Measurements from ENCODE around the gene EHD4. TPM values are rescaled to one million over a fixed set of nuclear protein-coding genes. Genes with fewer than 3 reads are reported as not detected.
A peak's percentile ranks its signal among the peaks of the same experiment; 100 is the strongest.

The EHD4 gene
- total RNA-seq, 1 donor from 2014 or later, result 23.8 TPM

DNA sequence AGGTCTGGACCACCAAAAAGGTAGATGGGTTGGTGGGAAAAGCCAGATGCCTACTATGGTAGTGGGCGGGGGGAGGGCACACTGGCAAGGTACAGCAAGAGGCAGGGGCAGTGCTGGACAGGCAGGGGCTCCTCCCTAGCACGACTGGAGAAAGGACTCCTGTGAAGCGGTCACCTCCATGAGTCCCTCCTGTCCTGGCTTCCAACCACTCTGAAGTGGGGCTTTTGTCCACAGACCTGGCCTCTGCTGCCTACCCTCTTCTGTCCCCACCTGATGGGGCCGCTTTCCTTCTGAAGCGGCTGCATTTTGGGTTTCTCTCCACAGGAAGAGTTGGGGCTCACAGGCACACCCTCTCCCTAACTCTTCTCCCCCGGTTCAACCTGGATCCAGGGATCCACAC, 75.8 kb downstream of the EHD4 start:
- Mint-ChIP-seq H3K4me1 (ENCODE audit: low read depth) (peaks cover 18% of the 10 kb centered on the region), H3K27ac (ENCODE audit: unreplicated experiment) (peak overlapping the region; percentile 22), H3K27me3 (ENCODE audit: low read depth) (no peaks in the 10 kb centered on the region), H3K36me3 (ENCODE audit: low read depth) (peaks cover 15% of the 10 kb centered on the region), H3K4me3 (ENCODE audit: unreplicated experiment) (no peak overlapping the region), H3K9me3 (ENCODE audit: low read depth) (no peaks in the 10 kb centered on the region)
- TF ChIP-seq, protein P1, sequence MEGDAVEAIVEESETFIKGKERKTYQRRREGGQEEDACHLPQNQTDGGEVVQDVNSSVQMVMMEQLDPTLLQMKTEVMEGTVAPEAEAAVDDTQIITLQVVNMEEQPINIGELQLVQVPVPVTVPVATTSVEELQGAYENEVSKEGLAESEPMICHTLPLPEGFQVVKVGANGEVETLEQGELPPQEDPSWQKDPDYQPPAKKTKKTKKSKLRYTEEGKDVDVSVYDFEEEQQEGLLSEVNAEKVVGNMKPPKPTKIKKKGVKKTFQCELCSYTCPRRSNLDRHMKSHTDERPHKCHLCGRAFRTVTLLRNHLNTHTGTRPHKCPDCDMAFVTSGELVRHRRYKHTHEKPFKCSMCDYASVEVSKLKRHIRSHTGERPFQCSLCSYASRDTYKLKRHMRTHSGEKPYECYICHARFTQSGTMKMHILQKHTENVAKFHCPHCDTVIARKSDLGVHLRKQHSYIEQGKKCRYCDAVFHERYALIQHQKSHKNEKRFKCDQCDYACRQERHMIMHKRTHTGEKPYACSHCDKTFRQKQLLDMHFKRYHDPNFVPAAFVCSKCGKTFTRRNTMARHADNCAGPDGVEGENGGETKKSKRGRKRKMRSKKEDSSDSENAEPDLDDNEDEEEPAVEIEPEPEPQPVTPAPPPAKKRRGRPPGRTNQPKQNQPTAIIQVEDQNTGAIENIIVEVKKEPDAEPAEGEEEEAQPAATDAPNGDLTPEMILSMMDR (IDR thresholded peaks at IDR 0.05), result no peak
- DNase-seq (ENCODE audit: low spot score), result no peak

GRCh38 chr15:41895957-41896356, 76.4 kb downstream of the EHD4 start:
- no peaks in the 10 kb centered on the region for H3K9me3 Mint-ChIP-seq (ENCODE audit: low read depth)
- H3K27ac Mint-ChIP-seq (ENCODE audit: unreplicated experiment), result peak overlapping the region; percentile 8
- TF ChIP-seq, protein P1 (IDR thresholded peaks at IDR 0.05), result no peak
- DNase-seq (ENCODE audit: low spot score), result no peak
- no peaks in the 10 kb centered on the region for H3K27me3 Mint-ChIP-seq (ENCODE audit: low read depth)
- peaks cover 11% of the 10 kb centered on the region for H3K36me3 Mint-ChIP-seq (ENCODE audit: low read depth)
- peaks cover 18% of the 10 kb centered on the region for H3K4me1 Mint-ChIP-seq (ENCODE audit: low read depth)
- no peak overlapping the region for H3K4me3 Mint-ChIP-seq (ENCODE audit: unreplicated experiment)

- TF ChIP-seq, protein P1 (IDR thresholded peaks at IDR 0.05), result no peak
- H3K27ac Mint-ChIP-seq (ENCODE audit: unreplicated experiment), result peak overlapping the region; percentile 95
- no peaks in the 10 kb centered on the region for H3K27me3 Mint-ChIP-seq (ENCODE audit: low read depth)
- peaks cover 18% of the 10 kb centered on the region for H3K4me1 Mint-ChIP-seq (ENCODE audit: low read depth)
- DNase-seq (ENCODE audit: low spot score), result no peak
- no peak overlapping the region for H3K4me3 Mint-ChIP-seq (ENCODE audit: unreplicated experiment)
- no peaks in the 10 kb centered on the region for H3K9me3 Mint-ChIP-seq (ENCODE audit: low read depth)
- H3K36me3 Mint-ChIP-seq (ENCODE audit: low read depth), result peaks cover 8% of the 10 kb centered on the region
These were observed 76.9 kb downstream of the EHD4 start for GRCh38 chr15:41895491-41895890.

- Mint-ChIP-seq H3K36me3 (ENCODE audit: low read depth) (peaks cover 5% of the 10 kb centered on the region), H3K9me3 (ENCODE audit: low read depth) (no peaks in the 10 kb centered on the region), H3K4me3 (ENCODE audit: unreplicated experiment) (no peak overlapping the region), H3K27ac (ENCODE audit: unreplicated experiment) (peak overlapping the region; percentile 95), H3K4me1 (ENCODE audit: low read depth) (peaks cover 18% of the 10 kb centered on the region), H3K27me3 (ENCODE audit: low read depth) (no peaks in the 10 kb centered on the region)
- no peak for DNase-seq (ENCODE audit: low spot score)
- TF ChIP-seq, protein P1 (IDR thresholded peaks at IDR 0.05), result peak; percentile 49
These were observed 77.4 kb downstream of the EHD4 start for GRCh38 chr15:41894791-41895463.

GRCh38 chr15:41894251-41894790, 78.0 kb downstream of the EHD4 start:
- Mint-ChIP-seq H3K9me3 (ENCODE audit: low read depth) (no peaks in the 10 kb centered on the region), H3K27ac (ENCODE audit: unreplicated experiment) (peak overlapping the region; percentile 95), H3K4me1 (ENCODE audit: low read depth) (peaks cover 18% of the 10 kb centered on the region), H3K4me3 (ENCODE audit: unreplicated experiment) (no peak overlapping the region), H3K36me3 (ENCODE audit: low read depth) (peaks cover 5% of the 10 kb centered on the region), H3K27me3 (ENCODE audit: low read depth) (no peaks in the 10 kb centered on the region)
- TF ChIP-seq, protein P1 (IDR thresholded peaks at IDR 0.05), result no peak
- DNase-seq (ENCODE audit: low spot score), result no peak
